ENCODE measurements around the gene OVOL3.

GRCh38 chr19:36067681-36068080 lies 43.3 kb upstream of the OVOL3 start:
- TF ChIP-seq CTCF (conservative IDR thresholded peaks at IDR 0.05; ENCODE audit: low read depth, low read length) (no peak), EZH2 (IDR thresholded peaks at IDR 0.05; ENCODE audit: borderline replicate concordance, low read depth, low read length, poor library complexity, severe bottlenecking) (no peak)

Measured in A673 (cell line).